Measurements from ENCODE around the gene FIG4.

DNA sequence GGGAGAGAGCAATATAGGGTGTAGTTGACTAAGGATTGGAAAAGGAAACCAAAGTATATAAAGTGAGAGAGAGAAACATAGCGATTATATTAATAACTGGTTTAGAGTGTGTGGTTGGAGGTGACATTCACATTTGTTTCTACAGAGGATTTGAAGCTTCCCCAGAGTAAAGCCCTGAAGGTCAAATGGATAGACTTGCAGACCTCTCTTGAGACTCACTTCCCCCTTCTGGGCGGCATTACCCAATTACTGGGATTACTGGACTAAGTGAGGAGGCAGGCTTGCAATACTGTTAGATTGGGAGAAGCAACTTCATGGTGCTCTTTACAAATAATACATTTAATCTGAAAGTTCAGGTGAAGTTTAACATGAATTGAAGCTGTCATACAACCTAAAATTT lies 10.7 kb downstream of the FIG4 start:
- no peak for TF ChIP-seq CTCF (IDR thresholded peaks at IDR 0.05; ENCODE audit: poor library complexity)
- TF ChIP-seq EZH2 (IDR thresholded peaks at IDR 0.05; ENCODE audit: borderline replicate concordance): no peak
